Stimulated activated CD4-positive, alpha-beta T cell treated with anti-CD3 and anti-CD28 coated beads, Interleukin-4, amount 100 ng/mL, for 48 hours (primary cell): ENCODE results near the gene ZNF213.
"Not testable (repeated sequence)": the region's sequence is repeated elsewhere in the genome, so short reads cannot be mapped to it uniquely, and the experiment has no call there.

Experiments
- DNase-seq, 2 donors: peaks; one replicate each; pipeline ENCODE4 v3.0.0-alpha.2; 2020; ENCODE audit warnings: low read depth in 2 of 2

The ZNF213 gene

GRCh38 chr16:3148256-3149192 lies 13.7 kb downstream of the ZNF213 start:
- no peak for DNase-seq

GRCh38 chr16:3149193-3149530 lies 14.3 kb downstream of the ZNF213 start:
- no peak for DNase-seq

GRCh38 chr16:3149630-3150345 lies 15.0 kb downstream of the ZNF213 start:
- DNase-seq, result no peak

- peak; percentile 95 to 100 for DNase-seq
Measured at GRCh38 chr16:3150346-3151218, 15.8 kb downstream of the ZNF213 start.

- no peak for DNase-seq
Measured at GRCh38 chr16:3152027-3152276, 17.1 kb downstream of the ZNF213 start.

- peak; percentile 82 to 92 for DNase-seq
Measured at GRCh38 chr16:3152277-3152990, 17.6 kb downstream of the ZNF213 start.

GRCh38 chr16:3152991-3153368 lies 18.2 kb downstream of the ZNF213 start:
- no peak for DNase-seq

GRCh38 chr16:3155181-3155580 lies 20.4 kb downstream of the ZNF213 start:
- DNase-seq, result no peak

- DNase-seq, result no peak
Measured at GRCh38 chr16:3155972-3156371, 21.1 kb downstream of the ZNF213 start.

GRCh38 chr16:3157229-3158025 lies 22.6 kb downstream of the ZNF213 start:
- peak in 1 of 2 donors; percentile 64 for DNase-seq

- DNase-seq, result no peak
Measured at GRCh38 chr16:3158026-3158509, 23.2 kb downstream of the ZNF213 start.

- DNase-seq, result peak; percentile 77
Measured at GRCh38 chr16:3158510-3159314, 23.9 kb downstream of the ZNF213 start.

GRCh38 chr16:3161235-3162018 lies 26.6 kb downstream of the ZNF213 start:
- no peak for DNase-seq

- DNase-seq, result no peak
Measured at GRCh38 chr16:3164121-3164991, 29.5 kb downstream of the ZNF213 start.

- DNase-seq, result no peak
Measured at GRCh38 chr16:3165111-3165822, 30.4 kb downstream of the ZNF213 start.

- DNase-seq, result no peak
Measured at GRCh38 chr16:3166505-3166886, 31.7 kb downstream of the ZNF213 start.

GRCh38 chr16:3168729-3169128 lies 33.9 kb downstream of the ZNF213 start:
- DNase-seq, result not testable (repeated sequence)
